Ishikawa (cell line): ENCODE data around the gene COMP.

Source experiments
- CEBPB ChIP-seq: IDR thresholded peaks from 2 replicates; pipeline ENCODE4 v1.6.1; 2012
- CREB1 ChIP-seq: IDR thresholded peaks from 2 replicates; pipeline ENCODE4 v1.6.1; 2012; ENCODE audit warnings: low read depth
- EGR1 ChIP-seq: IDR thresholded peaks from 2 replicates; pipeline ENCODE4 v1.6.1; 2012
- EP300 ChIP-seq: IDR thresholded peaks from 2 replicates; pipeline ENCODE4 v1.6.1; 2012; ENCODE audit warnings: borderline replicate concordance
- RAD21 ChIP-seq: IDR thresholded peaks from 2 replicates; pipeline ENCODE4 v1.6.1; 2012; ENCODE audit warnings: low read depth
- REST ChIP-seq: IDR thresholded peaks from 2 replicates; pipeline ENCODE4 v1.6.1; 2012; ENCODE audit warnings: low read depth, mild to moderate bottlenecking
- TEAD4 ChIP-seq: IDR thresholded peaks from 2 replicates; pipeline ENCODE4 v1.6.1; 2012
- YY1 ChIP-seq: IDR thresholded peaks from 2 replicates; pipeline ENCODE4 v1.6.1; 2012; ENCODE audit warnings: low read depth
- ZBTB7A ChIP-seq: IDR thresholded peaks from 2 replicates; pipeline ENCODE4 v1.6.1; 2012; ENCODE audit warnings: low read depth

- TF ChIP-seq RAD21 (no peak), EP300 (no peak; the same call in 1 of the 2 replicates), YY1 (no peak), TEAD4 (no peak), ZBTB7A (no peak), CREB1 (no peak), CEBPB (no peak), EGR1 (no peak), REST (no peak)
Measured at GRCh38 chr19:18831524-18832305, 40.6 kb upstream of the COMP start, which contains the start of gene UPF1.
